NB4 (cell line): ENCODE measurements around the gene ABHD3.
"Not testable (repeated sequence)": the region's sequence is repeated elsewhere in the genome, so short reads cannot be mapped to it uniquely, and the experiment has no call there.

Source experiments
- DNase-seq: peaks from one replicate; pipeline ENCODE4 v3.0.0; 2010; ENCODE audit warnings: low read depth
- H3K4me3 ChIP-seq: one replicate; pipeline ENCODE4 v1.5.1; 2011; ENCODE audit warnings: mild to moderate bottlenecking, low read depth, low read length, moderate library complexity
- CTCF ChIP-seq: IDR thresholded peaks from one replicate; pipeline ENCODE4 v1.5.1; 2012; ENCODE audit warnings: low read depth, low read length
- MYC ChIP-seq: IDR thresholded peaks from 2 replicates; pipeline ENCODE4 v1.6.1; 2011; ENCODE audit warnings: low read depth, low read length
- POLR2A ChIP-seq: IDR thresholded peaks from 2 replicates; pipeline ENCODE4 v1.6.1; 2011; ENCODE audit warnings: mild to moderate bottlenecking; ENCODE audit not compliant: insufficient read length; ENCODE audit errors: extremely low read depth
- TF ChIP-seq, protein P1 (sequence below): IDR thresholded peaks from 2 replicates; pipeline ENCODE4 v1.6.1; 2011; ENCODE audit warnings: low read depth, low read length

ABHD3 gene

GRCh38 chr18:21680161-21680560, 24.4 kb downstream of the ABHD3 start:
- DNase-seq, result no peak
- H3K4me3 ChIP-seq, result no peak overlapping the region
- no peak for TF ChIP-seq POLR2A
- TF ChIP-seq MYC, result no peak
- TF ChIP-seq, protein P1, sequence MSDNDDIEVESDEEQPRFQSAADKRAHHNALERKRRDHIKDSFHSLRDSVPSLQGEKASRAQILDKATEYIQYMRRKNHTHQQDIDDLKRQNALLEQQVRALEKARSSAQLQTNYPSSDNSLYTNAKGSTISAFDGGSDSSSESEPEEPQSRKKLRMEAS, result no peak
- TF ChIP-seq CTCF, result no peak

GRCh38 chr18:21678859-21679258, 25.7 kb downstream of the ABHD3 start:
- TF ChIP-seq MYC (no peak), POLR2A (no peak), CTCF (no peak)
- TF ChIP-seq, protein P1, result no peak
- DNase-seq, result no peak

DNA sequence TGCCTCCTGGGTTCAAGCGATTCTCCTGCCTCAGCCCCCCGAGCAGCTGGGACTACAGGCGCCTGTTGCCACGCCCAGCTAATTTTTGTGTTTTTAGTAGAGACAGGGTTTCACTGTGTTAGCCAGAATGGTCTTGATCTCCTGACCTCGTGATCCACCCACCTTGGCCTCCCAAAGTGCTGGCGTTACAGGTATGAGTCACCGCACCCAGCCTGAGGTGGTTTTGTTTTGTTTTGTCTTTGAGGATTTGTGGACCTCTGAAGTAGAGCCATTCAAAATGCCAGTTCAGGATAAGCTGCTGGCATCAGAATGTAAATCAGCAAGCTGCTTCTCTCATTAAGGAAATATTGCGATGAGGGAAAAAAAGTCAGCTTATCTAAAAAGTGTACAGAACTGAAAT, 29.2 kb downstream of the ABHD3 start:
- not testable (repeated sequence) for DNase-seq, H3K4me3 ChIP-seq

More at GRCh38 chr18:21678859-21679258, 25.7 kb downstream of the ABHD3 start:
- no peak overlapping the region for H3K4me3 ChIP-seq

- TF ChIP-seq MYC (no peak), CTCF (no peak), POLR2A (no peak)
- TF ChIP-seq, protein P1, result no peak
- DNase-seq, result no peak
- no peak overlapping the region for H3K4me3 ChIP-seq
Measured at GRCh38 chr18:21672521-21673267, 31.9 kb downstream of the ABHD3 start.

GRCh38 chr18:21669736-21670285, 34.8 kb downstream of the ABHD3 start:
- TF ChIP-seq MYC (no peak), POLR2A (no peak), CTCF (no peak)
- TF ChIP-seq, protein P1, result no peak

GRCh38 chr18:21664069-21664468, 40.5 kb downstream of the ABHD3 start:
- TF ChIP-seq POLR2A (no peak), CTCF (no peak), MYC (no peak)
- TF ChIP-seq, protein P1, result no peak
- no peak for DNase-seq
- H3K4me3 ChIP-seq, result no peak overlapping the region

More at GRCh38 chr18:21669736-21670285, 34.8 kb downstream of the ABHD3 start:
- DNase-seq, result no peak
- H3K4me3 ChIP-seq, result no peak overlapping the region
